CD4-positive, alpha-beta T cell treated with Interleukin-1 beta for 1 hour (primary cell): Measurements from ENCODE around the gene FRMPD4.
"Not testable (repeated sequence)": the region's sequence is repeated elsewhere in the genome, so short reads cannot be mapped to it uniquely, and the experiment has no call there.

Source experiments
- DNase-seq, 2 donors: peaks; one replicate each; pipeline ENCODE4 v3.0.0-alpha.2; 2020 to 2022

FRMPD4 gene

GRCh38 chrX:12446342-12447075 is 308.2 kb downstream of the FRMPD4 start:
- DNase-seq, result no peak

DNA sequence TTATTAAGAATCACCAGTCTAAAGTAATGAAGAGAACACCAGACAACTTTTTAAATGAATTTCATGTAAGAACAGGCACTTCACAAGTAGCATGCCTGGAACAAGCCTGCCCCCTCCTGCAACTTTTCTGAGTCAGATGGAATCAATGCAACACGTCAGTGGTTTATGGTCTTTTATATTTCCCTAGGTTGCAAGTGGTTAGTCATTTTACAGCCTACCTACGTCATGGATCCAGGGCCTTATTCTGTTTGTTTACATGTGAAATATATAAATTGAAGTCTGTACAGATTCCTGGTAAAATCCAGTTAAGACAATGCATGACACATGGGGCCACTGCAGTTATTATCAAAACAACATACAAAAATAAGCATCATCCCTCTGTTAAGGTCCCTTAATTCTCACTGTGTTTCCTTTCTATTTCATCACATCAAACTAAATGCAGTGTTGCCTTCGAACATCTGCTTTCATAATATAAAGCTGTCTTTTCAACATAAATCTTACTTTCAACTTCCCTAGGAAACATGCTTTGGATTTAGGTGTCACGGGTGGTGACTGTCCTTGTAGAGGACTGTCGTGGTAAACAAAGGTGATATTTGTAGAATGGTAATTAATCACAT is 309.3 kb downstream of the FRMPD4 start:
- DNase-seq, result no peak

GRCh38 chrX:12452268-12452667 is 314.0 kb downstream of the FRMPD4 start:
- no peak for DNase-seq

- no peak for DNase-seq
These were observed 322.7 kb downstream of the FRMPD4 start for GRCh38 chrX:12460929-12461328.

DNA sequence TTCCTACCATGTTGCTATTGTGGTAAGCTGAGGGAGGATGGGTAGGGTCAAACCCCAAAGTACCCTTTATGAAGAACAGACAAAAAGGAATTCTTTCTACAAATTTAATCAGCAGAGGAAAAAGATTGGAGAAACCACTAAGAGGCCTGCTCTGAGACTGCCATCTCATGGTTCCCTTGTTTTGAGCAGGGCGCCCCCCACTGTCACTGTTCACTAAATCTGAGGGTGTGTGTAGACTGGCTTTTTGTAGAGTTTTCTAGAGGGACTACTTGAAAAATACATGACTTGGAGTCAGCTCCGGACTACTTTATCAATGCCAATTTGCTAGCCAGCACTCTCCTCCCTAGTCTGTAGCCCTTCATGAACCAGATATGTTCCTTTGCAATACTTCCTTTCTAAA is 324.8 kb downstream of the FRMPD4 start:
- DNase-seq, result no peak

- no peak for DNase-seq
These were observed 325.6 kb downstream of the FRMPD4 start for GRCh38 chrX:12463873-12464272.

DNA sequence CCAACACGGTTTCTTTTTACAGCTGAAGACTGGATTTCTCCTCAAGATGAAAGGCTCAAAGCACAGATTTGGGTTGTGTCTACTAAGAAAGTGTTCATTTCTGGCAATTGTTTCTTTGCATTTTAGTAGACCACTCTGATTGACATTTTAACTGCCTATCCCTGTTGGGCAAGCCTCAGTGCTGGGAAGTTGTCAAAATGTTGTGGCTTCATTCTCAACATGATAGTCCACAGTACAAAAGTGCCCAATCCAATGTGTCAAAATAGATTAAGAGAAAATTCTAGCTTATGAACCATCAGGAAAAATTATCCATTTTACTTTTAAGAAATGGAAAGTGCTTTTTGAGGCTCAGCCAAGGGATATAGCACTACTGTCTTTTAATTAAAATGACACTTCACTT is 329.0 kb downstream of the FRMPD4 start:
- DNase-seq, result no peak

DNA sequence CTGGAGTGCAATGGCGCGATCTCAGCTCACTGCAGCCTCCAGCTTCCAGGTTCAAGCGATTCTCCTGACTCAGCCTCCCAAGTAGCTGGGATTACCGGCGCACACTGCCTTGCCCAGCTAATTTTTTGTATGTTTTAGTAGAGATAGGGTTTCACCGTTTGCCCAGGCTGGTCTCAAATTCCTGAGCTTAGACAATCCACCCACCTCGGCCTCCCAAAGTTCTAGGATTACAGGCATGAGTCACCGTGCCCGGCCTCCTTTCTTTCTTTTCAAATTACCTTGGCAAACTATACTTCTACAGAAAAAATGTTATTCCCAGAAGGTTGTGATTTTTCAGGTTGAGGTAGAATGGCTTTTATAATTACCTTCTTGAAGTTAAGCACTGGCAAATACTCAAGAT is 331.0 kb downstream of the FRMPD4 start:
- DNase-seq, result no peak

DNA sequence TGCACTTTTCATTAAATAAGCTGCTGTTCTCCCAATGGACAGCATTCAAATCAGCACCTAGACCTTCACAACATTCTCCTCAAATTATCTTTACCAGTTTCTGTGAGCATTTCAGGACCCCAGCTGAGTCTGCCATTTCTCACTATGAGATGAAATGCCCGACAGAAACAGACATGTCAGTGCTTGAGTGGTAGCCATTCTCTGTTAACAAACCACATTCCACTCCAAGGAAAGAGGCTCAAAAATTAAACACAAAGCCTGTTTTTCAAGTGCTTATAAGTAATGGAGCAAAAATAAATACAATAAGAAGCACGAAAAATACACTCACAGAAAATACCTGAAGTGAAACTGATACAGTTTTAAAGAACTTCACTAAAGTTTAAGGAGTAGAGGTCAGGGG is 332.8 kb downstream of the FRMPD4 start:
- no peak for DNase-seq

- no peak for DNase-seq
These were observed 342.7 kb downstream of the FRMPD4 start for GRCh38 chrX:12480956-12481355.

GRCh38 chrX:12488220-12488619 is 349.9 kb downstream of the FRMPD4 start:
- no peak for DNase-seq

- no peak for DNase-seq
These were observed 350.5 kb downstream of the FRMPD4 start for GRCh38 chrX:12488771-12489170.

- DNase-seq, result no peak
These were observed 351.1 kb downstream of the FRMPD4 start for GRCh38 chrX:12489341-12489740.

- no peak for DNase-seq
These were observed 356.3 kb downstream of the FRMPD4 start for GRCh38 chrX:12494400-12495138.

- no peak for DNase-seq
These were observed 358.1 kb downstream of the FRMPD4 start for GRCh38 chrX:12496343-12496742.

DNA sequence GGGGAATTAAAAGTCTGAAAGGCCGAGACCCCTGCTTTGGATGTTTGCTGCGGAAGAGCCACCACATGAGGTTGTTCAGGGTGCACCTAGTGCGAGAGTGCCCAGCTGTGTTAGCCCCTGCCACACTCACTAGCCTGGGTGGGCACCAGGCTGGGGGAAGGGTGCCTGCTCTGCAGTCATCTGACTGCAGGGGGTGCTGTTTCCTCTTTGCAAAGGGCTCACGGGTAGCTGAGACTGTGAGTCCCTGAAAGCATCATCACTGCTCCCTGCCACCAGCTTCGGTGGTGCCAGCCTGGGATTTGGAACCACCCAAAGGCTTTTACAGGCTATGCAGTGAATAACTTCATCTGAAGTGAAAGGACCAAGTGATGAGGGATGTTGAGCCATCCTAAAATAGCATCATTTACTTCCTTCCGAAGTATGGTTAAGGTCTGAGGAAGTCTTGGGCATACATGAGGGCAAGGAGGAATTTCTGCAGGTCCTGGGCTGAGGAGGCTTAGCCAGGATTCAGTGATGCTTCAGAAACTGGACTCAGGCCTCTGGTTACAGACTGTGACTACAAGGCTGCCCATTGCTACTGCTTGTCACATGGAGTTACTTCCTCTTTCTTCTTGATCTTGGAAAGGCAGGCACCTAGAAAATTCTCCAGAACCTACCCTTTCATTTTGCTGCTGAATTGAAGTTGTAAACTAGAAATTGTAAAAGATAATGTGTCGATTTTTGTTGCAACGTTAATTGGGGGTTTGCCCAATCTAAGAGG is 359.7 kb downstream of the FRMPD4 start:
- DNase-seq, result no peak

DNA sequence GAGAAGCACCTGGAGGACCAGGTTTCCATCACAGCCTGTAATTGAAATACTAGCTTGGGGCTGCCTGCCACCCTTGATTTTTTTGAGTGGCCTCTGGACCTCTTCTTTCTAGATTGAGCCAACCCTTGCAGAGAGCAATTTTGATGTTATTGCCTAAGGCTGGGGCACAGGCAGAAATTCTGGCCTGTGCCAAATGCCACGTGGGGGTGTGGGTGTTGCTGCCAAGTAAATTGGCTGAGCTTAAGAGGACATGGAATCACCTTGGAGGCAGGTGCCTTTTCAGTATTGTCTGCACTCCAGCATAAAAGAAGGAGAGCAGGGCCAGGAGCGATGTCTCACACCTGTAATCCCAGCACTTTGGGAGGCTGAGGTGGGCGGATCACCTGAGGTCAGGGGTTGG is 366.9 kb downstream of the FRMPD4 start:
- DNase-seq, result no peak

GRCh38 chrX:12515384-12515783 is 377.1 kb downstream of the FRMPD4 start:
- not testable (repeated sequence) for DNase-seq

GRCh38 chrX:12526306-12526705 is 388.0 kb downstream of the FRMPD4 start:
- no peak for DNase-seq

- DNase-seq, result not testable (repeated sequence)
These were observed 399.8 kb downstream of the FRMPD4 start for GRCh38 chrX:12538096-12538495.

GRCh38 chrX:12542251-12542650 is 404.0 kb downstream of the FRMPD4 start:
- DNase-seq, result not testable (repeated sequence)

- DNase-seq, result no peak
These were observed 410.1 kb downstream of the FRMPD4 start for GRCh38 chrX:12548341-12548740.

- DNase-seq, result no peak
These were observed 410.5 kb downstream of the FRMPD4 start for GRCh38 chrX:12548746-12549145.
